Natural killer cell (primary cell): ENCODE measurements around the gene ATP2C2. TPM values are rescaled to one million over a fixed set of nuclear protein-coding genes. Genes with fewer than 3 reads are reported as not detected.

Experiments
- ATAC-seq, 3 donors: fragments of 150-1000 bp in 2 of 3; fragments of 200-7000 bp in 1 of 3; cut with Tn5 transposase; 1 replicate in 1 of 3; 2 replicates in 2 of 3; pipeline ENCODE4 v1.10.0; 2021; ENCODE audit warnings: mild to moderate bottlenecking in 2 of 3, moderate library complexity in 2 of 3
- DNase-seq, 2 donors: peaks; one replicate each; pipeline versions ENCODE4 v3.0.0 to v3.0.0-alpha.2; 2013 to 2021; ENCODE audit warnings: mixed read lengths in 1 of 2
- H3K27ac ChIP-seq: one replicate; pipeline ENCODE4 v1.5.1; 2013; ENCODE audit warnings: mild to moderate bottlenecking, low read length
- H3K27me3 ChIP-seq: one replicate; pipeline ENCODE4 v1.6.1; 2013; ENCODE audit warnings: low read length; ENCODE audit not compliant: control insufficient read depth, insufficient read depth
- H3K36me3 ChIP-seq: one replicate; pipeline ENCODE4 v1.6.1; 2013; ENCODE audit warnings: low read length; ENCODE audit not compliant: control insufficient read depth, insufficient read depth
- H3K4me1 ChIP-seq: one replicate; pipeline ENCODE4 v1.6.1; 2013; ENCODE audit warnings: low read length; ENCODE audit not compliant: control insufficient read depth, insufficient read depth
- H3K4me3 ChIP-seq: one replicate; pipeline ENCODE4 v1.5.1; 2013; ENCODE audit warnings: low read length
- H3K9me3 ChIP-seq: one replicate; pipeline ENCODE4 v1.6.1; 2013; ENCODE audit warnings: low read length; ENCODE audit not compliant: control insufficient read depth, insufficient read depth
- H3K27ac Mint-ChIP-seq, 2 donors: one replicate each; pipeline ENCODE4 v1.8.0; 2022; ENCODE audit warnings: mild to moderate bottlenecking in 2 of 2, mixed read lengths in 2 of 2, moderate library complexity in 1 of 2
- H3K27me3 Mint-ChIP-seq, 2 donors: one replicate each; pipeline ENCODE4 v1.8.0; 2022; ENCODE audit warnings: low read depth in 2 of 2, mixed read lengths in 2 of 2
- H3K36me3 Mint-ChIP-seq: one replicate; pipeline ENCODE4 v1.8.0; 2022; ENCODE audit warnings: mixed read lengths
- H3K4me1 Mint-ChIP-seq, 2 donors: one replicate each; pipeline ENCODE4 v1.8.0; 2022; ENCODE audit warnings: mixed read lengths in 2 of 2
- H3K4me3 Mint-ChIP-seq: one replicate; pipeline ENCODE4 v1.8.0; 2022; ENCODE audit warnings: mild to moderate bottlenecking, moderate library complexity, mixed read lengths
- H3K9me3 Mint-ChIP-seq, 2 donors: one replicate each; pipeline ENCODE4 v1.8.0; 2022; ENCODE audit warnings: mixed read lengths in 2 of 2
- CTCF ChIP-seq: fragments of 200-600 bp; IDR thresholded peaks from one replicate; pipeline ENCODE4 v1.8.0; 2022; ENCODE audit warnings: antibody characterized with exemption
- WGBS: methylation state at CpG from one replicate; pipeline ENCODE4 v1.1.7; 2013; ENCODE audit warnings: missing lambda C conversion rate; ENCODE audit not compliant: insufficient coverage; 5-methylcytosine and 5-hydroxymethylcytosine counted together
- intact Hi-C: fragments of 100-400 bp; cut with micrococcal nuclease; formaldehyde crosslinking; loops from one replicate; pipeline ENCODE4 v1.14.2; 2022
- total RNA-seq, 4 donors: library from RNA; stranded (reverse); fragments of 120-200 nt in 1 of 4; gene quantifications; one replicate each; pipeline versions ENCODE4 v1.2.3 to v1.2.4, GENCODE V29; 2013 to 2022

ATP2C2 gene
- total RNA-seq, 3 donors from 2014 or later (not counting 1 experiment from before 2014, with no cell fraction given) = not detected

- Histone ChIP-seq H3K4me1 (no peaks in the 10 kb centered on the region), H3K27ac (no peak overlapping the region), H3K9me3 (no peaks in the 10 kb centered on the region), H3K27me3 (no peaks in the 10 kb centered on the region), H3K36me3 (no peaks in the 10 kb centered on the region), H3K4me3 (no peak overlapping the region)
- no peak for TF ChIP-seq CTCF
- Mint-ChIP-seq H3K27me3 (peaks cover 0 to 2% of the 10 kb centered on the region in 2 donors), H3K9me3 (peaks cover 0 to 3% of the 10 kb centered on the region in 2 donors), H3K4me1 (no peaks in the 10 kb centered on the region), H3K36me3 (no peaks in the 10 kb centered on the region), H3K4me3 (no peak overlapping the region), H3K27ac (no peak overlapping the region)
- DNase-seq (no peak), ATAC-seq (no peak)
- WGBS = 90% methylated on average over 8 of the region's 8 CpGs
- intact Hi-C loops = no loop called here
Observed at GRCh38 chr16:84461029-84461412, 92.7 kb downstream of the ATP2C2 start.

GRCh38 chr16:84461413-84462295 lies 93.3 kb downstream of the ATP2C2 start:
- Mint-ChIP-seq H3K27ac (no peak overlapping the region), H3K4me1 (no peaks in the 10 kb centered on the region), H3K27me3 (peaks cover 0 to 2% of the 10 kb centered on the region in 2 donors), H3K4me3 (no peak overlapping the region), H3K9me3 (peaks cover 0 to 3% of the 10 kb centered on the region in 2 donors), H3K36me3 (peaks cover 6% of the 10 kb centered on the region)
- DNase-seq = no peak
- Histone ChIP-seq H3K9me3 (no peaks in the 10 kb centered on the region), H3K4me1 (no peaks in the 10 kb centered on the region), H3K27ac (no peak overlapping the region), H3K4me3 (no peak overlapping the region), H3K36me3 (no peaks in the 10 kb centered on the region), H3K27me3 (no peaks in the 10 kb centered on the region)
- ATAC-seq = no peak
- intact Hi-C loops = no loop called here
- 90% methylated on average over 30 of the region's 30 CpGs for WGBS
- TF ChIP-seq CTCF = no peak

GRCh38 chr16:84462296-84463210 lies 94.2 kb downstream of the ATP2C2 start:
- no peak overlapping the region for H3K27ac ChIP-seq
- Mint-ChIP-seq H3K9me3 (peaks cover 0 to 4% of the 10 kb centered on the region in 2 donors), H3K4me3 (no peak overlapping the region), H3K27ac (no peak overlapping the region), H3K4me1 (no peaks in the 10 kb centered on the region), H3K27me3 (peaks cover 0 to 2% of the 10 kb centered on the region in 2 donors), H3K36me3 (peaks cover 7% of the 10 kb centered on the region)
- ATAC-seq (no peak), DNase-seq (no peak)
- no peak for TF ChIP-seq CTCF
- no peak overlapping the region for H3K4me3 ChIP-seq
- H3K4me1 ChIP-seq = no peaks in the 10 kb centered on the region
- H3K36me3 ChIP-seq = no peaks in the 10 kb centered on the region
- WGBS = 91% methylated on average over 24 of the region's 24 CpGs
- peaks cover 3% of the 10 kb centered on the region for H3K9me3 ChIP-seq
- no peaks in the 10 kb centered on the region for H3K27me3 ChIP-seq
- intact Hi-C loops = no loop called here
